ENCODE measurements around the gene ZNF302.

The ZNF302 gene

GRCh38 chr19:34677386-34678084 is at the start of gene ZNF302:
TSS of gene ZNF302 (plus strand) at chr19:34677678. CDS start at chr19:34678805, 1,127 bp downstream.
- Histone ChIP-seq H3K27ac (ENCODE audit: low read depth in 2 of 2, low read length in 2 of 2) (peak within 1 kb of the TSS; percentile 92 to 96), H3K9me3 (ENCODE audit: control insufficient read depth in 2 of 2, low read length in 2 of 2) (peaks cover 7 to 10% of the 10 kb centered on the region in 2 donors), H3K27me3 (ENCODE audit: control insufficient read depth in 2 of 2, insufficient read depth in 2 of 2, low read length in 2 of 2) (peaks cover 0 to 2% of the 10 kb centered on the region in 2 donors), H3K4me3 (ENCODE audit: low read length in 2 of 2) (peak within 1 kb of the TSS; percentile 77 to 95), H3K4me1 (ENCODE audit: control insufficient read depth in 2 of 2, insufficient read depth in 2 of 2, low read length in 2 of 2) (peaks cover 0 to 8% of the 10 kb centered on the region in 2 donors), H3K9ac (ENCODE audit: low read depth in 1 of 2, low read length in 2 of 2) (peak within 1 kb of the TSS; percentile 93 to 96), H3K36me3 (ENCODE audit: control insufficient read depth in 2 of 2, insufficient read depth in 2 of 2, low read length in 2 of 2) (peaks cover 24 to 35% of the 10 kb centered on the region in 2 donors)

- peaks cover 7 to 8% of the 10 kb centered on the region in 2 donors for H3K9me3 ChIP-seq (ENCODE audit: control insufficient read depth in 2 of 2, low read length in 2 of 2)
- no peak overlapping the region for H3K4me3 ChIP-seq (ENCODE audit: low read length in 2 of 2)
Measured at GRCh38 chr19:34633802-34634201, 43.7 kb upstream of the ZNF302 start.

GRCh38 chr19:34639491-34640085 is 37.9 kb upstream of the ZNF302 start:
- no peak overlapping the region for H3K9ac ChIP-seq (ENCODE audit: low read depth in 1 of 2, low read length in 2 of 2)
- H3K27ac ChIP-seq (ENCODE audit: low read depth in 2 of 2, low read length in 2 of 2): no peak overlapping the region
- H3K4me1 ChIP-seq (ENCODE audit: control insufficient read depth in 2 of 2, insufficient read depth in 2 of 2, low read length in 2 of 2): no peaks in the 10 kb centered on the region
- no peaks in the 10 kb centered on the region for H3K27me3 ChIP-seq (ENCODE audit: control insufficient read depth in 2 of 2, insufficient read depth in 2 of 2, low read length in 2 of 2)
- no peak overlapping the region for H3K4me3 ChIP-seq (ENCODE audit: low read length in 2 of 2)
- H3K36me3 ChIP-seq (ENCODE audit: control insufficient read depth in 2 of 2, insufficient read depth in 2 of 2, low read length in 2 of 2): no peaks in the 10 kb centered on the region
- H3K9me3 ChIP-seq (ENCODE audit: control insufficient read depth in 2 of 2, low read length in 2 of 2): peaks cover 7 to 8% of the 10 kb centered on the region in 2 donors

More at GRCh38 chr19:34633802-34634201, 43.7 kb upstream of the ZNF302 start:
- no peak overlapping the region for H3K9ac ChIP-seq (ENCODE audit: low read depth in 1 of 2, low read length in 2 of 2)
- no peak overlapping the region for H3K27ac ChIP-seq (ENCODE audit: low read depth in 2 of 2, low read length in 2 of 2)
- H3K36me3 ChIP-seq (ENCODE audit: control insufficient read depth in 2 of 2, insufficient read depth in 2 of 2, low read length in 2 of 2): no peaks in the 10 kb centered on the region
- H3K27me3 ChIP-seq (ENCODE audit: control insufficient read depth in 2 of 2, insufficient read depth in 2 of 2, low read length in 2 of 2): no peaks in the 10 kb centered on the region
- no peaks in the 10 kb centered on the region for H3K4me1 ChIP-seq (ENCODE audit: control insufficient read depth in 2 of 2, insufficient read depth in 2 of 2, low read length in 2 of 2)

DNA sequence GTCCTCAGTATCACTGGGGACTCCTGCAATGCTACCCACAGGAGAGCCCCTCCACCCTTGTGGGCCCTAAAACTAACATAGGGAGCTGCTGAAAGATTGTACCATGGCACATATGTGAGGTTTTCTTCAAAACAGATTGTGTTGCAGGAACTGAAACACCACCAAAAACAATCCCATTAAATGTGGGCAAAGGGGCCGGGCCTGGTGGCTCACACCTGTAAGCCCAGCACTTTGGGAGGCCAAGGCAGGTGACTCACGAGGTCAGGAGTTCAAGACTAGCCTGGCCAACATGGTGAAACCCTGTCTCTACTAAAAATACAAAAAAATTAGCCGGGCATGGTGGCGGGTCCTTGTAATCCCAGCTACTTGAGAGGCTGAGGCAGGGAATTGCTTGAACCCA is 35.2 kb upstream of the ZNF302 start:
- no peaks in the 10 kb centered on the region for H3K36me3 ChIP-seq (ENCODE audit: control insufficient read depth in 2 of 2, insufficient read depth in 2 of 2, low read length in 2 of 2)
- H3K4me3 ChIP-seq (ENCODE audit: low read length in 2 of 2): no peak overlapping the region

GRCh38 chr19:34644991-34645461 is 32.5 kb upstream of the ZNF302 start:
- Histone ChIP-seq H3K27me3 (ENCODE audit: control insufficient read depth in 2 of 2, insufficient read depth in 2 of 2, low read length in 2 of 2) (no peaks in the 10 kb centered on the region), H3K4me3 (ENCODE audit: low read length in 2 of 2) (no peak overlapping the region), H3K9ac (ENCODE audit: low read depth in 1 of 2, low read length in 2 of 2) (no peak overlapping the region), H3K4me1 (ENCODE audit: control insufficient read depth in 2 of 2, insufficient read depth in 2 of 2, low read length in 2 of 2) (no peaks in the 10 kb centered on the region), H3K27ac (ENCODE audit: low read depth in 2 of 2, low read length in 2 of 2) (no peak overlapping the region), H3K36me3 (ENCODE audit: control insufficient read depth in 2 of 2, insufficient read depth in 2 of 2, low read length in 2 of 2) (no peaks in the 10 kb centered on the region), H3K9me3 (ENCODE audit: control insufficient read depth in 2 of 2, low read length in 2 of 2) (no peaks in the 10 kb centered on the region)

More for the DNA sequence above, 35.2 kb upstream of the ZNF302 start:
- Histone ChIP-seq H3K27me3 (ENCODE audit: control insufficient read depth in 2 of 2, insufficient read depth in 2 of 2, low read length in 2 of 2) (no peaks in the 10 kb centered on the region), H3K4me1 (ENCODE audit: control insufficient read depth in 2 of 2, insufficient read depth in 2 of 2, low read length in 2 of 2) (no peaks in the 10 kb centered on the region), H3K27ac (ENCODE audit: low read depth in 2 of 2, low read length in 2 of 2) (no peak overlapping the region), H3K9ac (ENCODE audit: low read depth in 1 of 2, low read length in 2 of 2) (no peak overlapping the region), H3K9me3 (ENCODE audit: control insufficient read depth in 2 of 2, low read length in 2 of 2) (no peaks in the 10 kb centered on the region)

GRCh38 chr19:34645551-34645950 is 31.9 kb upstream of the ZNF302 start:
- H3K4me1 ChIP-seq (ENCODE audit: control insufficient read depth in 2 of 2, insufficient read depth in 2 of 2, low read length in 2 of 2): no peaks in the 10 kb centered on the region
- H3K27me3 ChIP-seq (ENCODE audit: control insufficient read depth in 2 of 2, insufficient read depth in 2 of 2, low read length in 2 of 2): no peaks in the 10 kb centered on the region
- no peak overlapping the region for H3K9ac ChIP-seq (ENCODE audit: low read depth in 1 of 2, low read length in 2 of 2)
- no peak overlapping the region for H3K27ac ChIP-seq (ENCODE audit: low read depth in 2 of 2, low read length in 2 of 2)
- no peaks in the 10 kb centered on the region for H3K9me3 ChIP-seq (ENCODE audit: control insufficient read depth in 2 of 2, low read length in 2 of 2)
- H3K36me3 ChIP-seq (ENCODE audit: control insufficient read depth in 2 of 2, insufficient read depth in 2 of 2, low read length in 2 of 2): no peaks in the 10 kb centered on the region
- H3K4me3 ChIP-seq (ENCODE audit: low read length in 2 of 2): no peak overlapping the region

DNA sequence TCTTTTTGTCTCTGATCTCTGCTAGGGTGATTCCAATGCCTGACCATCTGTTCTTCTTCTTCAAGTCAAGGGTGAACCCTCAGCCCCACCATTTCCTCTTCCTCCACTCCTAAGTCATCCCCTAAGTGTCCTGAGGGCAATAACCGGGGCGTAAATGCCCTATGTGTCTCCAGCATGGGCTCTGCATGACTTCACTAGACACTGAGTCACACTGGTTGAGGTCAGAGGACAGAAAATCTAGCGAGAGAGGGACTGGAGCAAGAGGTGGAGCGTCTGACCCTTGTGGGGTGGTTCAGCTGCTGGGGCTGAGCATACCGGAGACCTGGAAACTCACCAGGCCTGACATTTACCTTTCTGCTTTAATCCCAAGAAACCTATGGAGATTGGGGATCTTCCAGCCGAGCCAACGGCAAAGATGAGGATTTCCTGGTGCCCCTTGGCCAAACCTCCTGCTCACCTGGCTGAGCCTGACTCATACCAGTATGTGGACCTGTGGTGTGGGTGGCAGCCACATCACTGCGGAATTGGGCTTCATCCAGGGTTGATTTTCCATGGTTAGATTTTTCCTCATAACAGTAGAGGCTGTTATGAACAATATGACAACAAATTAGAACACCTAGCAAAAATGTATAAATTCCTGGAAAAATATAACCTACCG is 27.5 kb upstream of the ZNF302 start:
- H3K36me3 ChIP-seq (ENCODE audit: control insufficient read depth in 2 of 2, insufficient read depth in 2 of 2, low read length in 2 of 2): no peaks in the 10 kb centered on the region
- no peaks in the 10 kb centered on the region for H3K9me3 ChIP-seq (ENCODE audit: control insufficient read depth in 2 of 2, low read length in 2 of 2)
- H3K27ac ChIP-seq (ENCODE audit: low read depth in 2 of 2, low read length in 2 of 2): no peak overlapping the region
- no peak overlapping the region for H3K4me3 ChIP-seq (ENCODE audit: low read length in 2 of 2)
- H3K9ac ChIP-seq (ENCODE audit: low read depth in 1 of 2, low read length in 2 of 2): no peak overlapping the region
- H3K4me1 ChIP-seq (ENCODE audit: control insufficient read depth in 2 of 2, insufficient read depth in 2 of 2, low read length in 2 of 2): no peaks in the 10 kb centered on the region
- H3K27me3 ChIP-seq (ENCODE audit: control insufficient read depth in 2 of 2, insufficient read depth in 2 of 2, low read length in 2 of 2): no peaks in the 10 kb centered on the region

DNA sequence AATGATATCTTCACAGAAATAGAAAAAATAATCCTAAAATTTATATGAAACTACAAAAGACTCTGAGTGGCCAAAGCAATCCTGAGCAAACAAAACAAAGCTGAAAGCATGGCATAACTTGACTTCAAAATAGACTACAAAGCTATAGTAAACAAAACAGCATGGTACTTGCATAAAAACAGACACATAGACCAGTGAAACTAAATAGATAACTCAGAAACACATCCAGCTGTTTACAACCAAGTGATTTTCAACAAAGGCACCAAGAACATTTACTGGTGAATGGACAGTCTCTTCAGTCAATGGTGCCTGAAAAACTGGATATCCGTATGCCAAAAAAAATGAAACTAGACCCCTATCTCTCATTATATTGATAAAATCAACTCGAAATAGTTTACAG is 25.7 kb upstream of the ZNF302 start:
- H3K9ac ChIP-seq (ENCODE audit: low read depth in 1 of 2, low read length in 2 of 2): no peak overlapping the region
- H3K4me3 ChIP-seq (ENCODE audit: low read length in 2 of 2): no peak overlapping the region
- H3K36me3 ChIP-seq (ENCODE audit: control insufficient read depth in 2 of 2, insufficient read depth in 2 of 2, low read length in 2 of 2): no peaks in the 10 kb centered on the region
- no peaks in the 10 kb centered on the region for H3K4me1 ChIP-seq (ENCODE audit: control insufficient read depth in 2 of 2, insufficient read depth in 2 of 2, low read length in 2 of 2)
- H3K27me3 ChIP-seq (ENCODE audit: control insufficient read depth in 2 of 2, insufficient read depth in 2 of 2, low read length in 2 of 2): no peaks in the 10 kb centered on the region
- H3K27ac ChIP-seq (ENCODE audit: low read depth in 2 of 2, low read length in 2 of 2): no peak overlapping the region
- no peaks in the 10 kb centered on the region for H3K9me3 ChIP-seq (ENCODE audit: control insufficient read depth in 2 of 2, low read length in 2 of 2)

DNA sequence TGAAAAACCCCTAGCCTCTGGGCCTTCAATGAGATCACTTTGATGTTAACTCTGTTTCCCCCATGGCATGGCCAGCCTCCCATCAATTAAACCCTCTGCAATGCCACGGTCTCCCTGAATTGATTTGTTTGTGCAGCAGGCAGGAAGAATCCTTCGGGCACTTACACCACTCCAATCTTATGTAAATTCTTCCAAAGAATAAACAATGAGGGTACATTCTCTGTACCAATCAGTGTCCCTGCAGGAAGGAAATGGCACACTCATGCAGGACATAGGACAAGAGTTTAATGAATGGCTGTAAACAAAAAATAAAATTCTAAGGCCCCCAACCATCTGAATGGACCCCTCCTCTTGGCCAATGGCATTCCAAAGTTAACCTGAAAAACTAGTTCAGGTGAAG is 22.7 kb upstream of the ZNF302 start:
- H3K27me3 ChIP-seq (ENCODE audit: control insufficient read depth in 2 of 2, insufficient read depth in 2 of 2, low read length in 2 of 2): no peaks in the 10 kb centered on the region

DNA sequence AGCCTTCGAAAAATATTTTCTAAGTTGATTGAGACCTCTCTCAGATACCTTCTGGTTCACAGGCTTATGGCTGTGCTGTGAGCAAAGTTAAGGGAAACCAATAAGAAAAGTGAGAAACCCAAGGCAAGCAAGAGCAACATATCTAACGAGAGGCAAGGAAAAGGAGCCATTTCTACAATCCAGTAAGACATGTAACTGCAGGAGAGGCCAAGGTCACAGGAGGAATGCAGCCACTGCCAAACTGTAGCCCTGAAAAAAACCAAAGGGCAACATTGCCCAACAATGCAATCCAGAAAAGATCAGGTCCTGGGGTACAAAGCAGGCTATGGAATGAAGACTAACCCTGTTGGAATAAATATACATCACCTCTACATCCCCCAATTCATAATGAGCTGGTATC is 21.8 kb upstream of the ZNF302 start:
- no peaks in the 10 kb centered on the region for H3K36me3 ChIP-seq (ENCODE audit: control insufficient read depth in 2 of 2, insufficient read depth in 2 of 2, low read length in 2 of 2)
- H3K9ac ChIP-seq (ENCODE audit: low read depth in 1 of 2, low read length in 2 of 2): no peak overlapping the region
- no peaks in the 10 kb centered on the region for H3K27me3 ChIP-seq (ENCODE audit: control insufficient read depth in 2 of 2, insufficient read depth in 2 of 2, low read length in 2 of 2)

More for the DNA sequence above, 22.7 kb upstream of the ZNF302 start:
- Histone ChIP-seq H3K9ac (ENCODE audit: low read depth in 1 of 2, low read length in 2 of 2) (no peak overlapping the region), H3K36me3 (ENCODE audit: control insufficient read depth in 2 of 2, insufficient read depth in 2 of 2, low read length in 2 of 2) (no peaks in the 10 kb centered on the region), H3K27ac (ENCODE audit: low read depth in 2 of 2, low read length in 2 of 2) (no peak overlapping the region), H3K4me3 (ENCODE audit: low read length in 2 of 2) (no peak overlapping the region), H3K9me3 (ENCODE audit: control insufficient read depth in 2 of 2, low read length in 2 of 2) (no peaks in the 10 kb centered on the region), H3K4me1 (ENCODE audit: control insufficient read depth in 2 of 2, insufficient read depth in 2 of 2, low read length in 2 of 2) (no peaks in the 10 kb centered on the region)

More for the DNA sequence above, 21.8 kb upstream of the ZNF302 start:
- no peaks in the 10 kb centered on the region for H3K4me1 ChIP-seq (ENCODE audit: control insufficient read depth in 2 of 2, insufficient read depth in 2 of 2, low read length in 2 of 2)
- H3K9me3 ChIP-seq (ENCODE audit: control insufficient read depth in 2 of 2, low read length in 2 of 2): no peaks in the 10 kb centered on the region
- H3K27ac ChIP-seq (ENCODE audit: low read depth in 2 of 2, low read length in 2 of 2): no peak overlapping the region
- no peak overlapping the region for H3K4me3 ChIP-seq (ENCODE audit: low read length in 2 of 2)
